AG08395 (cell line): ENCODE data around the gene NACAD.
A peak's percentile ranks its signal among the peaks of the same experiment; 100 is the strongest.
"Not testable (repeated sequence)": the region's sequence is repeated elsewhere in the genome, so short reads cannot be mapped to it uniquely, and the experiment has no call there.

Experiments used
- DNase-seq: peaks from one replicate; pipeline ENCODE4 v3.0.0; 2012; ENCODE audit warnings: mixed read lengths, low spot score

NACAD gene

GRCh38 chr7:45053941-45054340 is 34.8 kb downstream of the NACAD start:
- no peak for DNase-seq

- DNase-seq = no peak
These were observed 35.4 kb downstream of the NACAD start for GRCh38 chr7:45053401-45053800.

DNA sequence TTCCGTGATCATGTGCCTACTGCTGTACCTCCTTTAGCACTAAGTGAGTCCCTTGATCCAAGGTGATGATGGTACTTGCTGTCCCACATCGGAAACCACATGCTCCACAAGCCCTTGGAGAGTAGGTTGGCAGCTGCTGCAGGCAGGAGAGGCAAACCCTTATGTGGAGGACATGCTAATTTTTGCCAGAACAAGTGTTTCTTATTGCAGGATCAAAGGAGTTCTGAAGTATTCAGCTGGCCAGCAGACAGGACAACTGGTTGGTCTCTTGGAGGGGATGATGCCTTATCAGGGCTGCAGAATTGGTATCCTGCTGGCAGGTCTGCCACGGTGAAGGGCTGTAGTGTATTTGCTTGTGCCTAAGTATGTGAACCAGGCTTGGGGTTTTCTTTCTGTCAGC is 36.8 kb downstream of the NACAD start:
- DNase-seq = no peak

GRCh38 chr7:45050198-45050597 is 38.6 kb downstream of the NACAD start:
- no peak for DNase-seq

GRCh38 chr7:45048748-45049147 is 40.0 kb downstream of the NACAD start:
- no peak for DNase-seq

GRCh38 chr7:45044338-45044737 is 44.4 kb downstream of the NACAD start:
- DNase-seq = no peak

GRCh38 chr7:45039106-45039505 is 49.7 kb downstream of the NACAD start:
- DNase-seq = no peak

DNA sequence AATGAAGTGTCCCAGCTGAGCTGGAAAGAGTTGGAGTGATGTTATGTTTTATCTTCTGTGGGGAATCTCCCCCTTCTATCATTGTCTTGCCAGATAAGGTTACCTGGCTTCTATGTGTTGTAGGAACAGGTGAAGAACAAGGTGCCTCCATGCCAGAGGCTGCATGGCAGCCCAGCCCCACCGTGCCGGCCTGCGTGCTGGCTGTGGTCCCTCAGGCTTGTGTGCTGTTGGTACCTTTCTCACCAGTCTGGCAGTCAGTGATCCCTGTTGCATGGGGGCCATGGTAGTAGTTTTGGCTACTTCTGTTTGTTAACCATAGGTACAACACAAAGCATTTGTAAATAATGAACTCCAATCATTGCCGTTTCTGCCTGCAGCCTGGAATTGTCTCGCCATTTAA is 50.9 kb downstream of the NACAD start:
- no peak for DNase-seq

DNA sequence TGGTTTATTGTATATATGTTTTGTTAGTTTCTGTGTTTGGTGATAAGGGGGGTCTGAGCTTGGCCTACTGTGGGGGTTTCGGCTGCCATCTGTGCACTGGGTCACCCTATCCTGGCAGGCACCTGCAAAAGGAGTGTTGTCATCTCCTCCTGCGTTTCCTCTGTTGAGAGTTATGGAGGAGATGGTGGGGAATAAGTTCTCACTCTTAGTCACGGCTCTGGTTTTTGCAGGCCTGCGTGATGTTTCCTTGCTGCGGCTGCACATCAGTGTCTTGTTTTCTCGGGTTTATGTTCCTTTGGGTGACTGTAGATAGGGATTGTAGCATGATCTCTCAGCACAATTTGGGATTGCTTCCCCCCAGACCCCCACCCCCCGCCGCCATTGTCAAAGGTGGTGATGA is 52.0 kb downstream of the NACAD start:
- no peak for DNase-seq

- no peak for DNase-seq
These were observed 52.5 kb downstream of the NACAD start for GRCh38 chr7:45036317-45036716.

DNA sequence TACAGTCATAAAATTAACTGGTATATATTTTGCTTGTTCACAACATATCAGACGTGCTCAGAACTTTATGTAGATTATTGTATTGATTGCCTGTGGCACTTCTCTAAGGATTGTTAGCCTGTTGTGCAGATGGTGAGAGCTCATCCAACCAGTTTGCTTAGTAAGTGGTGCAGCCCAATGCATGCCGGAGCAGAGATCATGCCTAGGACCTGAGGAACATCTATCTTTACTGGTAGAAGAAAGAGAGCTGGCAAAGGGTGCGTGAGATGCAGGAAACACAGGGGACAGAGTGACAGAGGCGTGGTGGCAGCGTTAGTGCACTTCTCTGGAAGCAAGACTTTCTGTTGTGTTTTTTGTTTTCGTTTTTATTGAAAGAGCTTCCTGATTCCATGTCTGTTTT is 52.9 kb downstream of the NACAD start:
- no peak for DNase-seq

- no peak for DNase-seq
These were observed 53.4 kb downstream of the NACAD start for GRCh38 chr7:45035371-45035770.

GRCh38 chr7:45034710-45035109 is 54.1 kb downstream of the NACAD start:
- DNase-seq = not testable (repeated sequence)

GRCh38 chr7:45033931-45034290 is 54.9 kb downstream of the NACAD start:
- DNase-seq = peak; percentile 44

DNA sequence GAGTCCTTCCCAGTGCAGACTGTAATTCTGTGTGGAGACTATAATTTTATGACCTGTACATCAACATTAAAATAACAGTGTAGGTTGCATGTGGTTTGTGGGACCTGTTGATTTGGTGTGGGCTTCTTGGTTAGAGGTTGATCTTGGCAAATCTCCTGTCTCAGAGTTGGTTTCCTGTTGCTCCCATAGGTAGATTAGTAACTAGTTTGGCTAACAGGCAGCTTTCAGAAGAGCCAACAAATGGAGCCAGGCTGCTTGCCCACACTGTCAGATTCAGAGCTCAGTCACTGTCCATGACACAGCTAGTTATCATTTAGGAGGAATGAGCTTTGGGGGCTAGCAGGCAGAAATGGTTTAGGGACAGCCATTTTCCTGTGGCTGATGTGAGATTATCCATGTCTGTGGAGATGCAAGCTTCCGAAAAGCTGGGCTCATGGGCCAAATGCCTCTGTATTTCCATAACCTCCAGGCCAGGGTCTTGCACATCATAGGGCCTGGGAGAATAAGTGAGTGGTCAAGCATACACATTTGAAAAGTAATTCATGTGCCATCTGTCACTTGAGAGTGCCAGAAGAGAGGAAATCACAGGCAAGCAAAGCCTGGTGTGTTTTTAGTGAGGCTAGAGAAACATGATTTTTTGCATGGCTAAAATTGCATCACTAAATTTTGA is 55.4 kb downstream of the NACAD start:
- DNase-seq = peak; percentile 58

DNA sequence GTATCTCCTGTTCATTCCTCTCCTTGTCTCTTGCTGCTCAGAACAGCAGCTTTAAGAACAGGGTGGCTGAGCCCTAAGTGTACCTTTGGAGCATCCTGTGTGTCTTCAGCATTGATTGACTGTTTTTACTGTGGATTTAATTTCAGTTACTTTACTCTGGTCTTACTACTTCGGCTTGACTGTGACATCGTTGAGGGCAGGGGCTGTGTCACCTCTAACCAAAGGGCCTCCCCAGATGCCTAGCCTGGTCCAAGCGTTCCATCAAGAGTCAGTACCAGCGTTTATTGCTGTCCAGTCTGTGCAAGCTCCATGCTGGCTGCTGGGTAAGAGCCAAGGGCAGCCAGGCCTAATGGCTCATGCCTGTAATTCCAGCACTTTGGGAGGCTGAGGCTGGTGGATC is 56.3 kb downstream of the NACAD start:
- DNase-seq = no peak

DNA sequence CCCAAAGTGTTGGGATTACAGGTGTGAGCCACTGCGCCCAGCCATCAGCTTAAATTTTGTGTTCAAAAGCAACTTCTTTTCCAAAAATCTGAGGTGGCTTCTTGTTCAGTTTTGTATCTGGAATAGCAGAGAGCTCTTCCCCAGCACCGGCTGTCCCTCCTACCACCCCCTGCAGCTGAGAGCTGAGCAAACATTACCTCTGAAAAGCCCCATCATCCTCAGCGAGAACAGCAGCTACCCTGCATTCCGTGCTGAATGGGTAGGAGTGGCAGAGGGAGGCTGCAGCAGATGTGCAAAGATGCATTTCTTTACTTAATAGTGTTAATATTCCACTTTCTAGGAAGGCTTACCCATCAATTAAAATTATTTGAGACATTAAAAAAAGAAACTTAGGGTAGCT is 56.9 kb downstream of the NACAD start:
- DNase-seq = no peak
